Measurements from ENCODE around the gene KPNA4.
"Not testable (repeated sequence)": the region's sequence is repeated elsewhere in the genome, so short reads cannot be mapped to it uniquely, and the experiment has no call there.

The KPNA4 gene

GRCh38 chr3:160605315-160605714 is 39.9 kb upstream of the KPNA4 start:
- TF ChIP-seq CTCF (IDR thresholded peaks at IDR 0.05; ENCODE audit: low read depth, low read length), result no peak
- no peak overlapping the region for H3K4me3 ChIP-seq (replicated peaks in 1 of 2; ENCODE audit: low read depth in 2 of 2, low read length in 2 of 2)
- no peak for DNase-seq (ENCODE audit: low read depth in 2 of 2)

- not testable (repeated sequence) for H3K4me3 ChIP-seq (replicated peaks in 1 of 2; ENCODE audit: low read depth in 2 of 2, low read length in 2 of 2); DNase-seq (ENCODE audit: low read depth in 2 of 2)
Measured at GRCh38 chr3:160603845-160604244, 38.5 kb upstream of the KPNA4 start.

GRCh38 chr3:160602259-160602658 is 36.9 kb upstream of the KPNA4 start:
- DNase-seq (ENCODE audit: low read depth in 2 of 2), result no peak
- no peak overlapping the region for H3K4me3 ChIP-seq (replicated peaks in 1 of 2; ENCODE audit: low read depth in 2 of 2, low read length in 2 of 2)
- no peak for TF ChIP-seq CTCF (IDR thresholded peaks at IDR 0.05; ENCODE audit: low read depth, low read length)

- H3K4me3 ChIP-seq (replicated peaks in 1 of 2; ENCODE audit: low read depth in 2 of 2, low read length in 2 of 2), result no peak overlapping the region
- DNase-seq (ENCODE audit: low read depth in 2 of 2), result no peak
- no peak for TF ChIP-seq CTCF (IDR thresholded peaks at IDR 0.05; ENCODE audit: low read depth, low read length)
Measured at GRCh38 chr3:160601288-160601687, 35.9 kb upstream of the KPNA4 start.

GRCh38 chr3:160598865-160599264 is 33.5 kb upstream of the KPNA4 start:
- no peak overlapping the region for H3K4me3 ChIP-seq (replicated peaks in 1 of 2; ENCODE audit: low read depth in 2 of 2, low read length in 2 of 2)
- TF ChIP-seq CTCF (IDR thresholded peaks at IDR 0.05; ENCODE audit: low read depth, low read length), result no peak
- DNase-seq (ENCODE audit: low read depth in 2 of 2), result no peak

- DNase-seq (ENCODE audit: low read depth in 2 of 2), result no peak
- TF ChIP-seq CTCF (IDR thresholded peaks at IDR 0.05; ENCODE audit: low read depth, low read length), result no peak
- no peak overlapping the region for H3K4me3 ChIP-seq (replicated peaks in 1 of 2; ENCODE audit: low read depth in 2 of 2, low read length in 2 of 2)
Measured at GRCh38 chr3:160588023-160588422, 22.7 kb upstream of the KPNA4 start.

GRCh38 chr3:160587105-160587504 is 21.7 kb upstream of the KPNA4 start:
- no peak overlapping the region for H3K4me3 ChIP-seq (replicated peaks in 1 of 2; ENCODE audit: low read depth in 2 of 2, low read length in 2 of 2)
- TF ChIP-seq CTCF (IDR thresholded peaks at IDR 0.05; ENCODE audit: low read depth, low read length), result no peak
- no peak for DNase-seq (ENCODE audit: low read depth in 2 of 2)
